Duodenal mucosa (tissue), 2 donors: Measurements from ENCODE around the gene NLN.

Experiments used
- H3K27ac ChIP-seq: one replicate; pipeline ENCODE4 v1.7.0; 2013; ENCODE audit warnings: low read depth, low read length
- H3K27me3 ChIP-seq, 2 donors: one replicate each; pipeline ENCODE4 v1.7.0; 2013; ENCODE audit warnings: low read length in 2 of 2, control low read depth in 1 of 2; ENCODE audit not compliant: insufficient read depth in 2 of 2, control insufficient read depth in 1 of 2
- H3K36me3 ChIP-seq, 2 donors: one replicate each; pipeline ENCODE4 v1.7.0; 2013; ENCODE audit warnings: low read length in 2 of 2, control low read depth in 1 of 2; ENCODE audit not compliant: insufficient read depth in 2 of 2, control insufficient read depth in 1 of 2
- H3K4me1 ChIP-seq, 2 donors: one replicate each; pipeline ENCODE4 v1.7.0; 2013; ENCODE audit warnings: low read length in 2 of 2, control low read depth in 1 of 2; ENCODE audit not compliant: insufficient read depth in 2 of 2, control insufficient read depth in 1 of 2
- H3K4me3 ChIP-seq, 2 donors: one replicate each; pipeline ENCODE4 v1.7.0; 2013; ENCODE audit warnings: low read length in 2 of 2, low read depth in 1 of 2
- H3K9ac ChIP-seq, 2 donors: one replicate each; pipeline ENCODE4 v1.7.0; 2013; ENCODE audit warnings: low read length in 2 of 2, low read depth in 1 of 2
- H3K9me3 ChIP-seq, 2 donors: one replicate each; pipeline ENCODE4 v1.7.0; 2013; ENCODE audit warnings: low read length in 2 of 2, control low read depth in 1 of 2; ENCODE audit not compliant: control insufficient read depth in 1 of 2

Gene NLN

GRCh38 chr5:65823845-65824445 is 101.9 kb downstream of the NLN start:
- Histone ChIP-seq H3K9me3 (no peaks in the 10 kb centered on the region), H3K9ac (no peak overlapping the region), H3K4me3 (no peak overlapping the region), H3K4me1 (peaks cover 25 to 33% of the 10 kb centered on the region in 2 donors), H3K27ac (no peak overlapping the region), H3K36me3 (no peaks in the 10 kb centered on the region), H3K27me3 (no peaks in the 10 kb centered on the region)

- Histone ChIP-seq H3K27me3 (no peaks in the 10 kb centered on the region), H3K27ac (no peak overlapping the region), H3K36me3 (no peaks in the 10 kb centered on the region), H3K9ac (no peak overlapping the region), H3K9me3 (no peaks in the 10 kb centered on the region), H3K4me1 (peaks cover 21 to 30% of the 10 kb centered on the region in 2 donors), H3K4me3 (no peak overlapping the region)
Observed at GRCh38 chr5:65825408-65826328, 103.7 kb downstream of the NLN start.

GRCh38 chr5:65828022-65828896 is 106.3 kb downstream of the NLN start:
- H3K27ac ChIP-seq = no peak overlapping the region
- no peaks in the 10 kb centered on the region for H3K9me3 ChIP-seq
- peaks cover 16 to 29% of the 10 kb centered on the region in 2 donors for H3K4me1 ChIP-seq
- H3K27me3 ChIP-seq = no peaks in the 10 kb centered on the region
- no peak overlapping the region for H3K9ac ChIP-seq
- no peak overlapping the region for H3K4me3 ChIP-seq
- no peaks in the 10 kb centered on the region for H3K36me3 ChIP-seq

GRCh38 chr5:65830856-65831255 is 108.9 kb downstream of the NLN start:
- Histone ChIP-seq H3K27ac (no peak overlapping the region), H3K27me3 (no peaks in the 10 kb centered on the region), H3K9me3 (no peaks in the 10 kb centered on the region), H3K4me1 (peaks cover 4 to 5% of the 10 kb centered on the region in 2 donors), H3K4me3 (no peak overlapping the region), H3K9ac (no peak overlapping the region), H3K36me3 (no peaks in the 10 kb centered on the region)

GRCh38 chr5:65831276-65831675 is 109.3 kb downstream of the NLN start:
- Histone ChIP-seq H3K9ac (no peak overlapping the region), H3K4me1 (peaks cover under 1 to 2% of the 10 kb centered on the region in 2 donors)

GRCh38 chr5:65832152-65832551 is 110.1 kb downstream of the NLN start:
- Histone ChIP-seq H3K36me3 (no peaks in the 10 kb centered on the region), H3K9me3 (no peaks in the 10 kb centered on the region), H3K4me3 (no peak overlapping the region), H3K27me3 (no peaks in the 10 kb centered on the region), H3K27ac (no peak overlapping the region), H3K4me1 (peaks cover 0 to 2% of the 10 kb centered on the region in 2 donors), H3K9ac (no peak overlapping the region)

More at GRCh38 chr5:65831276-65831675, 109.3 kb downstream of the NLN start:
- Histone ChIP-seq H3K27me3 (no peaks in the 10 kb centered on the region), H3K36me3 (no peaks in the 10 kb centered on the region), H3K9me3 (no peaks in the 10 kb centered on the region), H3K27ac (no peak overlapping the region), H3K4me3 (no peak overlapping the region)

- Histone ChIP-seq H3K4me3 (no peak overlapping the region), H3K9ac (no peak overlapping the region), H3K27ac (no peak overlapping the region), H3K27me3 (no peaks in the 10 kb centered on the region), H3K9me3 (no peaks in the 10 kb centered on the region), H3K36me3 (no peaks in the 10 kb centered on the region), H3K4me1 (peaks cover 0 to 2% of the 10 kb centered on the region in 2 donors)
Observed at GRCh38 chr5:65832603-65833228, 110.7 kb downstream of the NLN start.

GRCh38 chr5:65833780-65834179 is 111.8 kb downstream of the NLN start:
- Histone ChIP-seq H3K36me3 (no peaks in the 10 kb centered on the region), H3K27me3 (no peaks in the 10 kb centered on the region), H3K9ac (no peak overlapping the region), H3K4me3 (no peak overlapping the region), H3K27ac (no peak overlapping the region), H3K9me3 (no peaks in the 10 kb centered on the region), H3K4me1 (peaks cover 0 to 2% of the 10 kb centered on the region in 2 donors)

- H3K36me3 ChIP-seq = no peaks in the 10 kb centered on the region
- H3K27ac ChIP-seq = no peak overlapping the region
- no peak overlapping the region for H3K4me3 ChIP-seq
- H3K9ac ChIP-seq = no peak overlapping the region
- no peaks in the 10 kb centered on the region for H3K9me3 ChIP-seq
- no peaks in the 10 kb centered on the region for H3K27me3 ChIP-seq
- peaks cover 0 to 2% of the 10 kb centered on the region in 2 donors for H3K4me1 ChIP-seq
Observed at GRCh38 chr5:65834306-65834705, 112.3 kb downstream of the NLN start.
